A549 (cell line): ENCODE data around the gene CAMTA1.

Source experiments
- BCL3 ChIP-seq: fragments of >200 bp; sonication (Bioruptor Twin); formaldehyde crosslinking; IDR thresholded peaks from 3 replicates; pipeline ENCODE4 v1.6.1; 2016
- CTCF ChIP-seq: fragments of >200 bp; sonication (Bioruptor Twin); formaldehyde crosslinking; IDR thresholded peaks from 3 replicates; pipeline ENCODE4 v1.5.1; 2016
- ELK1 ChIP-seq: fragments of 150-350 bp; IDR thresholded peaks from 2 replicates; pipeline ENCODE4 v1.6.1; 2014; ENCODE audit warnings: low read depth, mild to moderate bottlenecking, low read length
- JUN ChIP-seq, 2 experiments: fragments of >200 bp; sonication (Bioruptor Twin); formaldehyde crosslinking; IDR thresholded peaks; 2 replicates in 1 of 2; 3 replicates in 1 of 2; pipeline ENCODE4 v1.6.1; 2016 to 2017
- JUNB ChIP-seq: fragments of >200 bp; sonication (Bioruptor Twin); formaldehyde crosslinking; IDR thresholded peaks from 2 replicates; pipeline ENCODE4 v1.6.1; 2016
- NR3C1 ChIP-seq: fragments of >200 bp; sonication (Bioruptor Twin); formaldehyde crosslinking; IDR thresholded peaks from 3 replicates; pipeline ENCODE4 v1.6.1; 2017
- POLR2AphosphoS2 ChIP-seq: conservative IDR thresholded peaks from 2 replicates; pipeline ENCODE4 v1.6.1; 2012; ENCODE audit warnings: low read length, improper control_type of control experiment, inconsistent platforms
- RARB ChIP-seq: fragments of 250-450 bp; sonication (Bioruptor Pico); IDR thresholded peaks from 2 replicates; pipeline ENCODE4 v1.8.0; 2021; ENCODE audit warnings: mild to moderate bottlenecking, moderate library complexity
- REST ChIP-seq: fragments of 200-600 bp; sonication (generic); IDR thresholded peaks from 2 replicates; pipeline ENCODE4 v1.6.1; 2016; ENCODE audit warnings: antibody characterized with exemption, mild to moderate bottlenecking, moderate library complexity
- SMC3 ChIP-seq: fragments of >200 bp; sonication (Bioruptor Twin); formaldehyde crosslinking; IDR thresholded peaks from 3 replicates; pipeline ENCODE4 v1.6.1; 2018; ENCODE audit warnings: inconsistent platforms
- TFCP2L1 ChIP-seq: fragments of 250-450 bp; sonication (Bioruptor Pico); IDR thresholded peaks from 2 replicates; pipeline ENCODE4 v1.5.0; 2021; ENCODE audit warnings: mild to moderate bottlenecking
- USF2 ChIP-seq: fragments of 450-650 bp; IDR thresholded peaks from 2 replicates; pipeline ENCODE4 v1.6.1; 2014; ENCODE audit warnings: antibody characterized with exemption
- ZC3H11A ChIP-seq: fragments of 450-650 bp; IDR thresholded peaks from 2 replicates; pipeline ENCODE4 v1.6.1; 2014; ENCODE audit warnings: antibody characterized with exemption, mild to moderate bottlenecking
- ZNF302 ChIP-seq: fragments of 250-450 bp; sonication (Bioruptor Pico); IDR thresholded peaks from 2 replicates; pipeline ENCODE4 v1.9.0; 2021; ENCODE audit warnings: inconsistent platforms, mild to moderate bottlenecking, moderate library complexity

GRCh38 chr1:6982860-6983259 is 197.6 kb downstream of the CAMTA1 start:
- TF ChIP-seq JUN (IDR thresholded peaks at IDR 0.05): no peak
- no peak for TF ChIP-seq ZNF302 (CRISPR knock-in tag)
- TF ChIP-seq CTCF: no peak
- TF ChIP-seq ELK1: no peak
- no peak for TF ChIP-seq USF2
- TF ChIP-seq SMC3: no peak
- TF ChIP-seq ZC3H11A: no peak
- TF ChIP-seq RARB (CRISPR knock-in tag): no peak
- no peak for TF ChIP-seq BCL3
- TF ChIP-seq REST: no peak
- TF ChIP-seq POLR2AphosphoS2: no peak
- TF ChIP-seq NR3C1: no peak
- no peak for TF ChIP-seq JUNB
- TF ChIP-seq TFCP2L1 (CRISPR knock-in tag): no peak
